OCI-LY3 (cell line): ENCODE measurements around the gene MAP4.

Experiments used
- EZH2phosphoT487 ChIP-seq: fragments of 200-600 bp; shearing (Covaris generic); IDR thresholded peaks from 2 replicates; pipeline ENCODE4 v1.6.1; 2018; ENCODE audit warnings: antibody characterized with exemption, mixed run types, low read depth
- TF ChIP-seq, protein P1 (sequence below): fragments of 200-600, 300-600 bp; sonication (generic); IDR thresholded peaks from 2 replicates; pipeline ENCODE4 v1.5.1; 2014; ENCODE audit warnings: antibody characterized with exemption, low read length, low read depth

DNA sequence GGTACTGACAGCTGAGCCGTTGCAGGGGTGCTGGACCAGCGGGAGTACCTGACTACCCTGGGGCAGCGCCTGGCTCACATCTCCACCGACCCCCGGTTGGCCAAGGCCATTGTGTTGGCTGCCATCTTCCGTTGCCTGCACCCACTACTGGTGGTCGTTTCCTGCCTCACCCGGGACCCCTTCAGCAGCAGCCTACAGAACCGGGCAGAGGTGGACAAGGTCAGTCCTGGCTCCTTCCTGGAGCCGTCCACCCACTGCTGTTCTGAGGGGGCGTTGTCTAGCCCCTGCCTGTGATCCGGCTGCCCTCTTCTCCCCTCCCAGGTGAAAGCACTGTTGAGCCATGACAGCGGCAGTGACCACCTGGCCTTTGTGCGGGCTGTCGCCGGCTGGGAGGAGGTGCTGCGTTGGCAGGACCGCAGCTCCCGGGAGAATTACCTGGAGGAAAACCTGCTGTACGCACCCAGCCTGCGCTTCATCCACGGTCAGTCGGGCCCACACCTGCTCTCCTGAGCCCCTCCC is 167.6 kb downstream of the MAP4 start:
- TF ChIP-seq, protein P1, sequence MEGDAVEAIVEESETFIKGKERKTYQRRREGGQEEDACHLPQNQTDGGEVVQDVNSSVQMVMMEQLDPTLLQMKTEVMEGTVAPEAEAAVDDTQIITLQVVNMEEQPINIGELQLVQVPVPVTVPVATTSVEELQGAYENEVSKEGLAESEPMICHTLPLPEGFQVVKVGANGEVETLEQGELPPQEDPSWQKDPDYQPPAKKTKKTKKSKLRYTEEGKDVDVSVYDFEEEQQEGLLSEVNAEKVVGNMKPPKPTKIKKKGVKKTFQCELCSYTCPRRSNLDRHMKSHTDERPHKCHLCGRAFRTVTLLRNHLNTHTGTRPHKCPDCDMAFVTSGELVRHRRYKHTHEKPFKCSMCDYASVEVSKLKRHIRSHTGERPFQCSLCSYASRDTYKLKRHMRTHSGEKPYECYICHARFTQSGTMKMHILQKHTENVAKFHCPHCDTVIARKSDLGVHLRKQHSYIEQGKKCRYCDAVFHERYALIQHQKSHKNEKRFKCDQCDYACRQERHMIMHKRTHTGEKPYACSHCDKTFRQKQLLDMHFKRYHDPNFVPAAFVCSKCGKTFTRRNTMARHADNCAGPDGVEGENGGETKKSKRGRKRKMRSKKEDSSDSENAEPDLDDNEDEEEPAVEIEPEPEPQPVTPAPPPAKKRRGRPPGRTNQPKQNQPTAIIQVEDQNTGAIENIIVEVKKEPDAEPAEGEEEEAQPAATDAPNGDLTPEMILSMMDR, result no peak
- TF ChIP-seq EZH2phosphoT487, result no peak
